Karpas-422 (cell line): Measurements from ENCODE around the gene SLC7A5. TPM values are rescaled to one million over a fixed set of nuclear protein-coding genes. Genes with fewer than 3 reads are reported as not detected.
A peak's percentile ranks its signal among the peaks of the same experiment; 100 is the strongest.
"Not testable (repeated sequence)": the region's sequence is repeated elsewhere in the genome, so short reads cannot be mapped to it uniquely, and the experiment has no call there.

ENCODE experiments used
- DNase-seq: peaks from one replicate; pipeline ENCODE4 v3.0.0-alpha.2; 2015
- H2AFZ ChIP-seq: fragments of 200-600 bp; sonication (generic); 2 replicates; pipeline ENCODE4 v1.6.1; 2014; ENCODE audit warnings: antibody characterized with exemption, low read length, mixed read lengths
- H3K27ac ChIP-seq: fragments of 200-600 bp; sonication (generic); 2 replicates; pipeline ENCODE4 v1.5.1; 2014; ENCODE audit warnings: mild to moderate bottlenecking, low read length, moderate library complexity
- H3K27me3 ChIP-seq: fragments of 200-600 bp; sonication (generic); 2 replicates; pipeline ENCODE4 v1.6.1; 2014; ENCODE audit warnings: low read length, mixed read lengths
- H3K36me3 ChIP-seq: fragments of 200-600 bp; sonication (generic); 2 replicates; pipeline ENCODE4 v1.6.1; 2014; ENCODE audit warnings: low read length, mixed read lengths; ENCODE audit not compliant: insufficient read depth
- H3K4me1 ChIP-seq: fragments of 200-600 bp; sonication (generic); 2 replicates; pipeline ENCODE4 v1.6.1; 2014; ENCODE audit warnings: mild to moderate bottlenecking, low read length, mixed read lengths
- H3K4me2 ChIP-seq: fragments of 200-600 bp; sonication (generic); 2 replicates; pipeline ENCODE4 v1.6.1; 2014; ENCODE audit warnings: low read length, low read depth, mild to moderate bottlenecking; ENCODE audit not compliant: poor library complexity, severe bottlenecking
- H3K4me3 ChIP-seq: fragments of 200-600 bp; sonication (generic); 2 replicates; pipeline ENCODE4 v1.5.1; 2014; ENCODE audit warnings: mild to moderate bottlenecking, antibody characterized with exemption, low read length, mixed read lengths
- H3K79me2 ChIP-seq: fragments of 200-600 bp; sonication (generic); 2 replicates; pipeline ENCODE4 v1.6.1; 2014; ENCODE audit warnings: mild to moderate bottlenecking, low read length, mixed read lengths
- H3K9ac ChIP-seq: fragments of 200-600 bp; sonication (generic); 2 replicates; pipeline ENCODE4 v1.6.0; 2014; ENCODE audit warnings: low read length
- H3K9me2 ChIP-seq: fragments of 200-600 bp; sonication (generic), shearing (Covaris generic); replicated peaks from 2 replicates; pipeline ENCODE4 v1.6.0; 2014; ENCODE audit warnings: mild to moderate bottlenecking, low read length, moderate library complexity; ENCODE audit not compliant: insufficient read depth
- H3K9me3 ChIP-seq: fragments of 300-700, 200-600 bp; sonication (generic); 2 replicates; pipeline ENCODE4 v1.6.1; 2014; ENCODE audit warnings: low read length, mixed read lengths
- H4K20me1 ChIP-seq: fragments of 200-600 bp; sonication (generic); 2 replicates; pipeline ENCODE4 v1.6.1; 2014; ENCODE audit warnings: mild to moderate bottlenecking, antibody characterized with exemption, low read length, low read depth; ENCODE audit not compliant: insufficient read depth
- total RNA-seq: library from RNA; depleted of rRNA; stranded (reverse); fragments of >200 nt; shearing (Covaris generic); gene quantifications from 2 replicates; pipeline ENCODE4 v1.2.3, GENCODE V29; 2014; ENCODE audit warnings: low replicate concordance

The SLC7A5 gene
- total RNA-seq, 1 experiment from 2014 or later = 163 TPM

GRCh38 chr16:87826798-87827587, 42.3 kb downstream of the SLC7A5 start:
- no peaks in the 10 kb centered on the region for H3K9me3 ChIP-seq
- H3K27ac ChIP-seq = peak overlapping the region; percentile 65; the same call in 1 of the 2 replicates
- H3K27me3 ChIP-seq = no peaks in the 10 kb centered on the region
- no peak overlapping the region for H3K9ac ChIP-seq
- DNase-seq = peak; percentile 69
- no peak overlapping the region for H2AFZ ChIP-seq
- peaks cover 62% of the 10 kb centered on the region for H3K4me1 ChIP-seq
- H3K4me2 ChIP-seq = no peak overlapping the region
- H4K20me1 ChIP-seq = peaks cover 33% of the 10 kb centered on the region
- no peaks in the 10 kb centered on the region for H3K9me2 ChIP-seq
- H3K36me3 ChIP-seq = peaks cover 34% of the 10 kb centered on the region
- H3K79me2 ChIP-seq = no peaks in the 10 kb centered on the region
- no peak overlapping the region for H3K4me3 ChIP-seq

- not testable (repeated sequence) for DNase-seq, H3K4me3 ChIP-seq, H3K27ac ChIP-seq, H3K9me2 ChIP-seq, H3K79me2 ChIP-seq, H3K9ac ChIP-seq, H3K9me3 ChIP-seq, H3K4me2 ChIP-seq, H3K27me3 ChIP-seq, H2AFZ ChIP-seq
- peaks cover 56% of the 10 kb centered on the region for H3K4me1 ChIP-seq
- H4K20me1 ChIP-seq = peaks cover 27% of the 10 kb centered on the region
- peaks cover 28% of the 10 kb centered on the region for H3K36me3 ChIP-seq
These were observed 42.9 kb downstream of the SLC7A5 start for GRCh38 chr16:87826407-87826797.

- not testable (repeated sequence) for DNase-seq, H3K27me3 ChIP-seq, H3K4me3 ChIP-seq, H3K9me2 ChIP-seq, H3K79me2 ChIP-seq, H3K9me3 ChIP-seq, H3K9ac ChIP-seq, H2AFZ ChIP-seq, H3K4me2 ChIP-seq
- Histone ChIP-seq H3K36me3 (peaks cover 22% of the 10 kb centered on the region), H3K4me1 (peaks cover 50% of the 10 kb centered on the region), H4K20me1 (peaks cover 21% of the 10 kb centered on the region), H3K27ac (peak overlapping the region; percentile 48; the same call in 1 of the 2 replicates)
These were observed 43.5 kb downstream of the SLC7A5 start for GRCh38 chr16:87825842-87826120.

GRCh38 chr16:87824991-87825841, 44.1 kb downstream of the SLC7A5 start:
- Histone ChIP-seq H3K4me2 (no peak overlapping the region), H3K9me2 (no peaks in the 10 kb centered on the region), H2AFZ (no peak overlapping the region), H4K20me1 (peaks cover 17% of the 10 kb centered on the region; the same call in 1 of the 2 replicates), H3K9ac (peak overlapping the region; percentile 28; the same call in 1 of the 2 replicates), H3K4me1 (peaks cover 45% of the 10 kb centered on the region), H3K36me3 (peaks cover 16% of the 10 kb centered on the region), H3K27me3 (no peaks in the 10 kb centered on the region), H3K27ac (peak overlapping the region; percentile 48; the same call in 1 of the 2 replicates), H3K79me2 (no peaks in the 10 kb centered on the region), H3K9me3 (no peaks in the 10 kb centered on the region), H3K4me3 (no peak overlapping the region)
- DNase-seq = no peak

GRCh38 chr16:87824016-87824990, 45.0 kb downstream of the SLC7A5 start:
- peaks cover 36% of the 10 kb centered on the region for H3K4me1 ChIP-seq
- DNase-seq = peak; percentile 69
- H3K4me2 ChIP-seq = no peak overlapping the region
- no peak overlapping the region for H3K4me3 ChIP-seq
- no peaks in the 10 kb centered on the region for H3K9me2 ChIP-seq
- H2AFZ ChIP-seq = no peak overlapping the region
- H3K27ac ChIP-seq = no peak overlapping the region
- H3K9me3 ChIP-seq = no peaks in the 10 kb centered on the region
- no peak overlapping the region for H3K9ac ChIP-seq
- H3K79me2 ChIP-seq = no peaks in the 10 kb centered on the region
- H3K36me3 ChIP-seq = peaks cover 7% of the 10 kb centered on the region; the same call in 1 of the 2 replicates
- peaks cover 8% of the 10 kb centered on the region; the same call in 1 of the 2 replicates for H4K20me1 ChIP-seq
- no peaks in the 10 kb centered on the region for H3K27me3 ChIP-seq

- H3K4me1 ChIP-seq = peaks cover 28% of the 10 kb centered on the region
- H3K27me3 ChIP-seq = no peaks in the 10 kb centered on the region
- peaks cover 2% of the 10 kb centered on the region; the same call in 1 of the 2 replicates for H3K9me3 ChIP-seq
- H3K9ac ChIP-seq = no peak overlapping the region
- H3K4me3 ChIP-seq = no peak overlapping the region
- H4K20me1 ChIP-seq = peaks cover 3% of the 10 kb centered on the region; the same call in 1 of the 2 replicates
- H2AFZ ChIP-seq = no peak overlapping the region
- H3K9me2 ChIP-seq = no peaks in the 10 kb centered on the region
- H3K27ac ChIP-seq = no peak overlapping the region; the same call in 1 of the 2 replicates
- H3K36me3 ChIP-seq = no peaks in the 10 kb centered on the region; the same call in 1 of the 2 replicates
- no peak overlapping the region for H3K4me2 ChIP-seq
- DNase-seq = no peak
- no peaks in the 10 kb centered on the region for H3K79me2 ChIP-seq
These were observed 46.0 kb downstream of the SLC7A5 start for GRCh38 chr16:87823181-87823929.
